Measurements from ENCODE around the gene CDK6.

CDK6 gene

DNA sequence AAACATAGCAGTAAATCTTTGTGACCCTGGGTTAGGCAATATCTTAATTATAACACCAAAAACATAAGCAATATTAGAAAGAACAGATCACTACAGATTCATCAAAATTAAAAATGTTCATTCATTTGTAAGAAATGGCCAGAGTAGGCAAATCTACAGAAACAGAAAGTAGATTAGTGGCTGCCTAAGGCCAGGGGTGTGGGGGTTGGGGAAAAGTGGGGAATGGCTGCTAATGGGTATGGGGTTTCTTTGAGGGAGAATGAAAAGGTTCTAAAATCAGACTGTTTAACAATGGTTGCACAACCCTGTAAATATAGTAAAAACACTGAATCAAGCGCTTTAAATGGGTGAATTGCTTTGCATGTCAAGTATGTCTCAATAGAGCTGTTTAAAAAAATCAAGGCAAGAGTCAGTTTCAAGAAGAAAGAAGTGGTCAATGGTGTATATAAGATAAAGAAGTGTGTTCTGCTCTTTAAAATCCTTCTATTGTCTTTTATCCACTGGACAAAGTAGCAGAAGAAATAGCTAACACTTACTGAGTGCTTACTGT is 42.6 kb downstream of the CDK6 start:
- ATAC-seq (ENCODE audit: insufficient read depth, low read depth) (peak; percentile 34; the same call in 1 of the 3 replicates), DNase-seq (peak; percentile 21)
- H3K4me3 ChIP-seq (ENCODE audit: low read depth in 1 of 2, low read length in 2 of 2), result no peak overlapping the region
- no peaks in the 10 kb centered on the region for H3K27me3 ChIP-seq (ENCODE audit: insufficient read depth, low read length, poor library complexity)
- H3K79me2 ChIP-seq (ENCODE audit: insufficient read depth, low read length), result peaks cover 100% of the 10 kb centered on the region
- no peak overlapping the region for H2AFZ ChIP-seq (ENCODE audit: low read depth, low read length)
- H3K9ac ChIP-seq (ENCODE audit: low read depth, low read length), result no peak overlapping the region
- peaks cover 72% of the 10 kb centered on the region for H3K4me1 ChIP-seq (ENCODE audit: insufficient read depth, low read length)
- peak overlapping the region; percentile 44; the same call in 1 of the 2 replicates for H3K27ac ChIP-seq (ENCODE audit: low read length)
- peaks cover 82% of the 10 kb centered on the region for H3K36me3 ChIP-seq (ENCODE audit: insufficient read depth, low read length)
- TF ChIP-seq EZH2 (IDR thresholded peaks at IDR 0.05; ENCODE audit: borderline replicate concordance, low read depth, low read length, severe bottlenecking), result no peak
- TF ChIP-seq, protein P1, sequence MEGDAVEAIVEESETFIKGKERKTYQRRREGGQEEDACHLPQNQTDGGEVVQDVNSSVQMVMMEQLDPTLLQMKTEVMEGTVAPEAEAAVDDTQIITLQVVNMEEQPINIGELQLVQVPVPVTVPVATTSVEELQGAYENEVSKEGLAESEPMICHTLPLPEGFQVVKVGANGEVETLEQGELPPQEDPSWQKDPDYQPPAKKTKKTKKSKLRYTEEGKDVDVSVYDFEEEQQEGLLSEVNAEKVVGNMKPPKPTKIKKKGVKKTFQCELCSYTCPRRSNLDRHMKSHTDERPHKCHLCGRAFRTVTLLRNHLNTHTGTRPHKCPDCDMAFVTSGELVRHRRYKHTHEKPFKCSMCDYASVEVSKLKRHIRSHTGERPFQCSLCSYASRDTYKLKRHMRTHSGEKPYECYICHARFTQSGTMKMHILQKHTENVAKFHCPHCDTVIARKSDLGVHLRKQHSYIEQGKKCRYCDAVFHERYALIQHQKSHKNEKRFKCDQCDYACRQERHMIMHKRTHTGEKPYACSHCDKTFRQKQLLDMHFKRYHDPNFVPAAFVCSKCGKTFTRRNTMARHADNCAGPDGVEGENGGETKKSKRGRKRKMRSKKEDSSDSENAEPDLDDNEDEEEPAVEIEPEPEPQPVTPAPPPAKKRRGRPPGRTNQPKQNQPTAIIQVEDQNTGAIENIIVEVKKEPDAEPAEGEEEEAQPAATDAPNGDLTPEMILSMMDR (IDR thresholded peaks at IDR 0.05; ENCODE audit: borderline replicate concordance, extremely low read depth, low read length, poor library complexity, severe bottlenecking), result no peak
- H3K4me2 ChIP-seq (ENCODE audit: insufficient read depth, low read length), result no peak overlapping the region
- peaks cover 4% of the 10 kb centered on the region for H3K9me3 ChIP-seq (ENCODE audit: insufficient read depth, low read length, severe bottlenecking)
- H4K20me1 ChIP-seq (ENCODE audit: insufficient read depth, low read length), result peaks cover 62% of the 10 kb centered on the region; the same call in 1 of the 2 replicates

GRCh38 chr7:92790992-92791391 is 45.4 kb downstream of the CDK6 start:
- Histone ChIP-seq H3K27me3 (ENCODE audit: insufficient read depth, low read length, poor library complexity) (no peaks in the 10 kb centered on the region), H3K36me3 (ENCODE audit: insufficient read depth, low read length) (peaks cover 79% of the 10 kb centered on the region), H3K4me1 (ENCODE audit: insufficient read depth, low read length) (peaks cover 64% of the 10 kb centered on the region)

GRCh38 chr7:92788559-92789183 is 47.7 kb downstream of the CDK6 start:
- no peak for TF ChIP-seq EZH2 (IDR thresholded peaks at IDR 0.05; ENCODE audit: borderline replicate concordance, low read depth, low read length, severe bottlenecking)
- TF ChIP-seq, protein P1 (IDR thresholded peaks at IDR 0.05; ENCODE audit: borderline replicate concordance, extremely low read depth, low read length, poor library complexity, severe bottlenecking), result no peak
- Histone ChIP-seq H3K79me2 (ENCODE audit: insufficient read depth, low read length) (peaks cover 100% of the 10 kb centered on the region), H3K36me3 (ENCODE audit: insufficient read depth, low read length) (peaks cover 85% of the 10 kb centered on the region), H3K9ac (ENCODE audit: low read depth, low read length) (no peak overlapping the region), H3K27ac (ENCODE audit: low read length) (peak overlapping the region; percentile 49), H3K9me3 (ENCODE audit: insufficient read depth, low read length, severe bottlenecking) (peaks cover 7% of the 10 kb centered on the region), H3K4me3 (ENCODE audit: low read depth in 1 of 2, low read length in 2 of 2) (no peak overlapping the region), H3K27me3 (ENCODE audit: insufficient read depth, low read length, poor library complexity) (no peaks in the 10 kb centered on the region), H4K20me1 (ENCODE audit: insufficient read depth, low read length) (peaks cover 58% of the 10 kb centered on the region; the same call in 1 of the 2 replicates), H3K4me2 (ENCODE audit: insufficient read depth, low read length) (no peak overlapping the region), H3K4me1 (ENCODE audit: insufficient read depth, low read length) (peaks cover 66% of the 10 kb centered on the region), H2AFZ (ENCODE audit: low read depth, low read length) (no peak overlapping the region)
- ATAC-seq (ENCODE audit: insufficient read depth, low read depth), result 0 out of 3 replicates have a peak, but pooled peaks have one; percentile 24
- DNase-seq, result no peak

More at GRCh38 chr7:92790992-92791391, 45.4 kb downstream of the CDK6 start:
- TF ChIP-seq, protein P1 (IDR thresholded peaks at IDR 0.05; ENCODE audit: borderline replicate concordance, extremely low read depth, low read length, poor library complexity, severe bottlenecking), result no peak
- TF ChIP-seq EZH2 (IDR thresholded peaks at IDR 0.05; ENCODE audit: borderline replicate concordance, low read depth, low read length, severe bottlenecking), result no peak
- Histone ChIP-seq H2AFZ (ENCODE audit: low read depth, low read length) (no peak overlapping the region), H3K79me2 (ENCODE audit: insufficient read depth, low read length) (peaks cover 100% of the 10 kb centered on the region), H3K27ac (ENCODE audit: low read length) (peak overlapping the region; percentile 59), H3K9ac (ENCODE audit: low read depth, low read length) (no peak overlapping the region), H3K9me3 (ENCODE audit: insufficient read depth, low read length, severe bottlenecking) (peaks cover 7% of the 10 kb centered on the region), H3K4me3 (ENCODE audit: low read depth in 1 of 2, low read length in 2 of 2) (no peak overlapping the region), H4K20me1 (ENCODE audit: insufficient read depth, low read length) (peaks cover 56% of the 10 kb centered on the region; the same call in 1 of the 2 replicates), H3K4me2 (ENCODE audit: insufficient read depth, low read length) (no peak overlapping the region)
- no peak for DNase-seq
- 0 out of 3 replicates have a peak, but pooled peaks have one; percentile 8 for ATAC-seq (ENCODE audit: insufficient read depth, low read depth)
